Activated naive CD4-positive, alpha-beta T cell treated with anti-CD3 and anti-CD28 coated beads, Interleukin-2, amount 50 U/mL, for 16 hours (primary cell): ENCODE results near the gene SRSF3.

Experiments used
- DNase-seq: peaks from one replicate; pipeline ENCODE4 v3.0.0-alpha.2; 2020

The SRSF3 gene

GRCh38 chr6:36624461-36625157 is 30.4 kb downstream of the SRSF3 start:
- no peak for DNase-seq

- no peak for DNase-seq
Measured at GRCh38 chr6:36625158-36625919, 31.2 kb downstream of the SRSF3 start.

- DNase-seq, result no peak
Measured at GRCh38 chr6:36626636-36627035, 32.5 kb downstream of the SRSF3 start.

GRCh38 chr6:36627141-36627540 is 33.0 kb downstream of the SRSF3 start:
- DNase-seq, result no peak

GRCh38 chr6:36627801-36628246 is 33.7 kb downstream of the SRSF3 start:
- no peak for DNase-seq

- DNase-seq, result no peak
Measured at GRCh38 chr6:36629784-36630183, 35.6 kb downstream of the SRSF3 start.

- no peak for DNase-seq
Measured at GRCh38 chr6:36631326-36632011, 37.3 kb downstream of the SRSF3 start.

- DNase-seq, result no peak
Measured at GRCh38 chr6:36633370-36633769, 39.2 kb downstream of the SRSF3 start.

GRCh38 chr6:36633915-36634314 is 39.8 kb downstream of the SRSF3 start:
- no peak for DNase-seq

- no peak for DNase-seq
Measured at GRCh38 chr6:36634317-36635108, 40.4 kb downstream of the SRSF3 start.

GRCh38 chr6:36636283-36636682 is 42.1 kb downstream of the SRSF3 start:
- DNase-seq, result no peak

- DNase-seq, result no peak
Measured at GRCh38 chr6:36636687-36637418, 42.7 kb downstream of the SRSF3 start.

- DNase-seq, result no peak
Measured at GRCh38 chr6:36638579-36638978, 44.4 kb downstream of the SRSF3 start.

- no peak for DNase-seq
Measured at GRCh38 chr6:36639171-36639808, 45.1 kb downstream of the SRSF3 start.

GRCh38 chr6:36641543-36641942 is 47.4 kb downstream of the SRSF3 start:
- DNase-seq, result no peak

- DNase-seq, result no peak
Measured at GRCh38 chr6:36642913-36643817, 49.0 kb downstream of the SRSF3 start.

GRCh38 chr6:36643977-36644376 is 49.8 kb downstream of the SRSF3 start:
- no peak for DNase-seq

GRCh38 chr6:36649086-36649485 is 54.9 kb downstream of the SRSF3 start:
- DNase-seq, result no peak

- no peak for DNase-seq
Measured at GRCh38 chr6:36649701-36650484, 55.7 kb downstream of the SRSF3 start.
